HG02623 (cell line): ENCODE data around the gene EPHA3.

Experiments
- ATAC-seq: cut with Tn5 transposase; IDR thresholded peaks from one replicate; pipeline ENCODE4 v1.9.1; 2021; ENCODE audit warnings: moderate library complexity; ENCODE audit not compliant: unreplicated experiment

EPHA3 gene

GRCh38 chr3:89434621-89435380 lies 327.4 kb downstream of the EPHA3 start:
- no peak for ATAC-seq

DNA sequence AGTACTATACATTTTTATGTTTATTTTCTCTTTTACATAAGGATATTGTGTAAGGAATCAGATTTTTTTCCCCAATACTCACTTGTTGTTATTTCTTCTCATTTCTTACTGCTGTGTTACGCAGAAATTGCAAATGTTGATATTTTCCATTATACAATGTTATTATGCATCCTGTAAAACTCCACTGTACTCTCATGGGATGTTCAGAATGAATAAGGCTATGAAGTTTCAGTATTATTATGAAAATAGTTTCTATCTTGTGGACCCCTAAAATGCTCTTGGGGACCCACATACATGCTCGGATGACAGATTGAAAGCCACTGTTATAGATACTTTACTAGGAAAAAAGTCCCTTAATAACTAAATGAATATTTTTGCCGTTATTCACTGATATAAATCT lies 329.4 kb downstream of the EPHA3 start:
- no peak for ATAC-seq

- ATAC-seq = no peak
Observed at GRCh38 chr3:89440386-89440785, 333.0 kb downstream of the EPHA3 start.

GRCh38 chr3:89441141-89441540 lies 333.7 kb downstream of the EPHA3 start:
- ATAC-seq = no peak

GRCh38 chr3:89446593-89446992 lies 339.2 kb downstream of the EPHA3 start:
- no peak for ATAC-seq

GRCh38 chr3:89447243-89447642 lies 339.8 kb downstream of the EPHA3 start:
- no peak for ATAC-seq

- ATAC-seq = no peak
Observed at GRCh38 chr3:89449086-89449485, 341.7 kb downstream of the EPHA3 start.

DNA sequence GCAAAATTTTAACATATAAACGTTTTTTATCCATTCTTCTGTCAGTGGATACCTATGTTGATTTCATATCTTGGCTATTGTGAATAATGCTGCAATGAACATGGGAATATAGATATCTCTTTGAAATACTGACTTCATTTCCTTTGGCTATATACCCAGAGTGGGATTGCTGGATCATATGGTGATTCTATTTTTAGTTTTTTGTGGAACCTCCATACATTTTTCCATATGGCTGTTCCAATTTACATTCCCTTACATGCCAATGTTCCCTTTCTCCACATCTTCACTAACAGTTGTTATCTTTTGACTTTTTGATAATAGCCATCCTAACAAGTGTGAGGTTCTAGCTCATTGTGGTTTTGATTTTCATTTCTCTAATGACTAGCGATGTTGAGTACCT lies 344.6 kb downstream of the EPHA3 start:
- ATAC-seq = no peak

- no peak for ATAC-seq
Observed at GRCh38 chr3:89455240-89455639, 347.8 kb downstream of the EPHA3 start.

DNA sequence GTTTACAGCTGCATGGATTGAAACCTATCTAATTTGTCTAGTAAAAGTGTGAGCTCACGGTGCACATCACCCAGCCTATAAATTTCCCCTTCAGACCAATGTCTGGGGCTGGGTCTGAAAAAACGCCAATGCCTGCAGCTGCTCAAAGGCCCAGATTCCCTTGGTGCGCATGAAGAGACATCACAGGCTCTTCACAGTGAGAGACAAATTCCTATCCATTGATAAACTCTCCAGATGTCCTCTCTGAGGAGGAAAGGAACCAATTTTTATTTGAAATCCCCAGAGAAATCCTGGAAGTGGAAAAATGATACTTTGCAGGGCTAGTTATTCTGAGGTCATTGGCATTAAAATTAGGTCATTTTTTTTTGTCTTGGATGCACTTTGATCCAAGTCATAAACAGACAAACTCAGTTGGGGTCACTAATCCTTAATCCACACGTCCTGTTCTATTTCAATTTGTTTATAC lies 360.5 kb downstream of the EPHA3 start:
- ATAC-seq = no peak

GRCh38 chr3:89472101-89472500 lies 364.7 kb downstream of the EPHA3 start:
- no peak for ATAC-seq

DNA sequence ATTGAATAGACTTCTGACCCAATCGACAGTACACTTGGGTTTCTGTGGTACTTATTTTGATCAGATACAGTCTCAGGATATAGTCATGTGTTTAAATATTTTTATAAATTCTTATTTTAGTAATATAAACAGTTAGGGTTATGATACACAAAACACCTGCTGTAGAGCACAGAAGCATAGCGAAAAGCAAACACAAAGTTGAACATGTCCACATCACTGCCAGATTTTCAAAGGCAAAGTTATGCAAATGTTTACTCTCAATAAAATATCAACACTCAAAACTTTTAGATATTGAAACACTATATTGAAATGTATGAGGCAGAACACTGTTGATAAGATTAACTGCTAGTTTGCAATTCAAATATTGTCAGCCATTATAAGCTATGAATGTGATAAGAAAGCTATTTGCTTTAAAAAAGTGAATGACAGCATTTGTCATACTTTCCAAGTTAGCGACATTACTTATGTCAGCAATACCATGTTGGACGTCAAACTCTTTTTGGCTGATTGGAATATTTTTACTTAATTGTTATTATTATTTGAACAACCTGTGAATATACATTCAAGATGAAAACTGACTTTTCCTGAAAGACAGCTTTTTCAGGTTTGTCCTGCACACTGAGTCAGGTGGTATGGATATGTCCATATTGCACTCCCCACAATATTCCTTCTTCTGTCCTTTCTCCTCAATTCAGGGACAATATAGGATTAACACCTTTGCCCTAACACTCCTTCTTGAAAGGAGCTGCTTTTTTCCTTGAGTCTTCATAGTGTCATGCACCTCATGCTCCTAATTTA lies 367.1 kb downstream of the EPHA3 start:
- no peak for ATAC-seq

DNA sequence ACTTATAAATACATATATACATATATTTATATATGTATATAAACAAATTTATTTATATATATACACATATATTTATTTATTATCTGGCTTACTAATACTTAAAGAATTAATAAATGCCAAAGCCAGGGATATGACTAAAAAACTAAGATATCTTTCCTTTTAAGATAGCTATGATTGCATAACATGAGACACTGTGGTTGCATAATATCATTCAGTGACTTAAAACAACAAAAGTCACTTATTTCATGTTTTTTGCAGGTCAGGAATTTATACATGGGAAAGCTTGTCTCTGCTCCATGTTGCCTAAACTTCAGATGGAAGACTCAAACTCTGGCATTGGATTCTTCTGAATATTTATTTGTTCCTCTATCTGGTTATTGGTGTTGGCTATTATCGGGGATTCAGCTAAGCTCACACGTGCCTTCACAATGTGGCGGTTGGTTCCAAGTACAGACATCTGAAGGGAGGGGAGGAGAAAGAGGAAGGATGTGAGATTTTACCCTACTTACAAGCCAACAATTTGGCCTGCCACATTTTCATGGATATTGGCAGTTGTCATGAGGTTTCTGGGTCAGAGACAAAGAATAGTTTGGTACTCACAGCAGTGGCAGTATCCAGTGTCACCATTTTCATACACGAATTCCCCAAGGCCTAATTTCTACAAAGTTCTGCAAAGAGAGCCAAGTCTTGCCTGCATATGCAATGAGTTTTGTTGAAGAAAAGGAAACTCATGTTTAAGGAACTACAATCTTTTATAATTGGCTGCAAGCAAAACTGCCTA lies 381.6 kb downstream of the EPHA3 start:
- ATAC-seq = no peak

GRCh38 chr3:89490129-89490528 lies 382.7 kb downstream of the EPHA3 start:
- no peak for ATAC-seq

DNA sequence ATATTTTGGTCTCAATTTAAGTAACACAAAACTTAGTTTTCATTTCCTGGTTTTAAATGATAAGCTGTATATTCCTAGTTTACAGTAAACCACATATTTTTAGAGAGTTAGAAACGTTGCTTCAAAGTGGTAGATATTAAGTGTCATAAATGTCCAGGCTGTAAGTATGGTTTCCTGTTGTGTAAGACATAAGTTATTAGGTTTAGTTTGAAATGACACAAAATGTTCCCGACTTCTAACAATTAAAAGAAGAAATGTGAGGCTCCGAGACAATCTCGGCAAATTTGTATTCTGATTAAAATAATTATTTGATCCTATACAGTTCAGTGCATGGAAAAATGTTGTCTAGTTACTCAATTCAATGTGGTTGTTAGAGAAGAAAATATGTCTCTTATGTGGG lies 387.3 kb downstream of the EPHA3 start:
- ATAC-seq = no peak

GRCh38 chr3:89503891-89504391 lies 396.5 kb downstream of the EPHA3 start:
- ATAC-seq = no peak

GRCh38 chr3:89504432-89504831 lies 397.0 kb downstream of the EPHA3 start:
- no peak for ATAC-seq

- no peak for ATAC-seq
Observed at GRCh38 chr3:89506462-89507103, 399.2 kb downstream of the EPHA3 start.

DNA sequence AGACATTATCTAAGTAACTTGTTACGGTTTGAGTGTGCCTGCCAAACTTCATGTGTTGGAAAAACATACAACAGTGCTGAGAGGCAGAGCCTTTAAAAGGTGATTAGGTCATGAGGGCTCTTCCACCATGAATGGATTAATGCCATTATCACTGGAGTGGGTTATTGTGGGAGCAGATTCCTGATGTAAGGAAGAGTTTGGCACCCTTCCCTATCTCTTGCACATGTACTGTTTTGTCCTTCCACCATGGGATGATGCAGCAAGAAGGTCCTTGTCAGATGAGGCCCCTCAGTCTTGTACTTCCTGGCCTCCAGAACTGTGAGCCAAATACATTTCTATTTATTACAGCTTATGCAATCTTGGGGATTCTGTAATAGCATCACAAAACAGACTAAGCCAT lies 413.9 kb downstream of the EPHA3 start:
- no peak for ATAC-seq

GRCh38 chr3:89522155-89522554 lies 414.7 kb downstream of the EPHA3 start:
- ATAC-seq = no peak

DNA sequence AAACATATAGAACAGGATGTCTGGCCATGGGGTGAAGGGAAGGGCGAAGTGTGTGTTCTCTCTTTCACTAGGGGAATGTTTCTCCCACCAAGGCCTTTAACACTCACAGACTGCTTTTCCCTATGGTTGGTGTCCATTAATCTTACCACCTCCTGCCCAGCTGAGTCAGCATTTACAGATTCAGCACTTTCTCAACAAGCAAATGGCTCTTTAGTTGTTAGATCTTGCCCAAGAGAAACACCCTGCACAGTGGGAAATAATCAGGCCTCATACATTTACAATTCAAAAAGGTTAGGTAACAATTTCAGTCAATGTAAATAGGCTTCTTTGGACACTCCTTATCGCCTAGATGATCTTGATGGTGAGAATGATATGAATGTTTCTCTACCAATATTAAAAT lies 418.2 kb downstream of the EPHA3 start:
- no peak for ATAC-seq
